ENCODE measurements around the gene AR. TPM values are rescaled to one million over a fixed set of nuclear protein-coding genes. Genes with fewer than 3 reads are reported as not detected.

AR gene, protein sequence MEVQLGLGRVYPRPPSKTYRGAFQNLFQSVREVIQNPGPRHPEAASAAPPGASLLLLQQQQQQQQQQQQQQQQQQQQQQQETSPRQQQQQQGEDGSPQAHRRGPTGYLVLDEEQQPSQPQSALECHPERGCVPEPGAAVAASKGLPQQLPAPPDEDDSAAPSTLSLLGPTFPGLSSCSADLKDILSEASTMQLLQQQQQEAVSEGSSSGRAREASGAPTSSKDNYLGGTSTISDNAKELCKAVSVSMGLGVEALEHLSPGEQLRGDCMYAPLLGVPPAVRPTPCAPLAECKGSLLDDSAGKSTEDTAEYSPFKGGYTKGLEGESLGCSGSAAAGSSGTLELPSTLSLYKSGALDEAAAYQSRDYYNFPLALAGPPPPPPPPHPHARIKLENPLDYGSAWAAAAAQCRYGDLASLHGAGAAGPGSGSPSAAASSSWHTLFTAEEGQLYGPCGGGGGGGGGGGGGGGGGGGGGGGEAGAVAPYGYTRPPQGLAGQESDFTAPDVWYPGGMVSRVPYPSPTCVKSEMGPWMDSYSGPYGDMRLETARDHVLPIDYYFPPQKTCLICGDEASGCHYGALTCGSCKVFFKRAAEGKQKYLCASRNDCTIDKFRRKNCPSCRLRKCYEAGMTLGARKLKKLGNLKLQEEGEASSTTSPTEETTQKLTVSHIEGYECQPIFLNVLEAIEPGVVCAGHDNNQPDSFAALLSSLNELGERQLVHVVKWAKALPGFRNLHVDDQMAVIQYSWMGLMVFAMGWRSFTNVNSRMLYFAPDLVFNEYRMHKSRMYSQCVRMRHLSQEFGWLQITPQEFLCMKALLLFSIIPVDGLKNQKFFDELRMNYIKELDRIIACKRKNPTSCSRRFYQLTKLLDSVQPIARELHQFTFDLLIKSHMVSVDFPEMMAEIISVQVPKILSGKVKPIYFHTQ
- 1.5 and 2.8 TPM in 2 replicates for total RNA-seq

DNA sequence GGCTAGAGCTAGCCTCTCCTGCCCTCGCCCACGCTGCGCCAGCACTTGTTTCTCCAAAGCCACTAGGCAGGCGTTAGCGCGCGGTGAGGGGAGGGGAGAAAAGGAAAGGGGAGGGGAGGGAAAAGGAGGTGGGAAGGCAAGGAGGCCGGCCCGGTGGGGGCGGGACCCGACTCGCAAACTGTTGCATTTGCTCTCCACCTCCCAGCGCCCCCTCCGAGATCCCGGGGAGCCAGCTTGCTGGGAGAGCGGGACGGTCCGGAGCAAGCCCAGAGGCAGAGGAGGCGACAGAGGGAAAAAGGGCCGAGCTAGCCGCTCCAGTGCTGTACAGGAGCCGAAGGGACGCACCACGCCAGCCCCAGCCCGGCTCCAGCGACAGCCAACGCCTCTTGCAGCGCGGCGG, at the start of gene AR:
TSS of gene AR (plus strand) at position 204 of the 400 bp plus-strand sequence. CDS start 1,126 bp downstream, outside the sequence.

Measured in regular cardiac myocyte (primary cell).